ENCODE measurements around the gene WDR47. TPM values are rescaled to one million over a fixed set of nuclear protein-coding genes. Genes with fewer than 3 reads are reported as not detected.

WDR47 gene
- total RNA-seq, 1 donor from 2014 or later: 8.0 TPM

DNA sequence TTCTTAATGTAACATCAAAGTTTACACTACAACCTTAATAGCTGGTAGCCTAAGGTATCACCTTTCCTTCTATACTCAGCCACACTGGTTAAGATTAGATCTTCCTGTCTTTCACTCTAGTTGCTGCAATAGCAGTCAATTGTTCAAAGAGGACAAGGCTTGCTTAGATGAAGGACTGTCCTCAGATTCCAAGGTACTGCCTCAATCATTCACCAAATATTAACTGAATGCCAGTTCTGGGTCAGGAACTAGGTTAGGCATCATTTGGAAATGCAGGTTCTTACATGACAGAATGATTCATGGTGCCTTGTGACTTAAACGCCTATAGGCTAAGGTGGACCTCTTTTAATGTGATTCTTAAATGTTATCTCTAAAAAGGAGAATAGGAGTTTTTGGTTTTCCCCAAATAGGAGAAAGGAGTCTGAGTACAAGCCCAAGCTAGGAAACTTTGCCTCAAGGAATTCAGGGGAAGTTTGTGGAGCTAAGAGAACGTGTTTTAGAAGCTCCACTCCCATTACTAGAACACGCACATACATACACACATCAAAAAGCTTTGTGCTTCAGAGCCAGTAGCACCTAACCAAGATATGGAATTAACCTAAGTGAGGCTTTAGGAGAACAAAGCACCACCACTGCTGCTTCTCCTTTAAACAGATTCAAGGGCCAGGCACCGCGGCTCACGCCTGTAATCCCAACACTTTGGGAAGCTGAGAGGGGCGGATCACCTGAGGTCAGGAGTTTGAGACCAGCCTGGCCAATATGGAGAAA lies 8.5 kb upstream of the WDR47 start:
- H3K4me3 ChIP-seq (ENCODE audit: low read depth, low read length): no peak overlapping the region
- TF ChIP-seq, protein P1, sequence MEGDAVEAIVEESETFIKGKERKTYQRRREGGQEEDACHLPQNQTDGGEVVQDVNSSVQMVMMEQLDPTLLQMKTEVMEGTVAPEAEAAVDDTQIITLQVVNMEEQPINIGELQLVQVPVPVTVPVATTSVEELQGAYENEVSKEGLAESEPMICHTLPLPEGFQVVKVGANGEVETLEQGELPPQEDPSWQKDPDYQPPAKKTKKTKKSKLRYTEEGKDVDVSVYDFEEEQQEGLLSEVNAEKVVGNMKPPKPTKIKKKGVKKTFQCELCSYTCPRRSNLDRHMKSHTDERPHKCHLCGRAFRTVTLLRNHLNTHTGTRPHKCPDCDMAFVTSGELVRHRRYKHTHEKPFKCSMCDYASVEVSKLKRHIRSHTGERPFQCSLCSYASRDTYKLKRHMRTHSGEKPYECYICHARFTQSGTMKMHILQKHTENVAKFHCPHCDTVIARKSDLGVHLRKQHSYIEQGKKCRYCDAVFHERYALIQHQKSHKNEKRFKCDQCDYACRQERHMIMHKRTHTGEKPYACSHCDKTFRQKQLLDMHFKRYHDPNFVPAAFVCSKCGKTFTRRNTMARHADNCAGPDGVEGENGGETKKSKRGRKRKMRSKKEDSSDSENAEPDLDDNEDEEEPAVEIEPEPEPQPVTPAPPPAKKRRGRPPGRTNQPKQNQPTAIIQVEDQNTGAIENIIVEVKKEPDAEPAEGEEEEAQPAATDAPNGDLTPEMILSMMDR (conservative IDR thresholded peaks at IDR 0.05; ENCODE audit: low read depth, low read length): no peak
- peak; percentile 84 for DNase-seq (ENCODE audit: low read depth)

DNA sequence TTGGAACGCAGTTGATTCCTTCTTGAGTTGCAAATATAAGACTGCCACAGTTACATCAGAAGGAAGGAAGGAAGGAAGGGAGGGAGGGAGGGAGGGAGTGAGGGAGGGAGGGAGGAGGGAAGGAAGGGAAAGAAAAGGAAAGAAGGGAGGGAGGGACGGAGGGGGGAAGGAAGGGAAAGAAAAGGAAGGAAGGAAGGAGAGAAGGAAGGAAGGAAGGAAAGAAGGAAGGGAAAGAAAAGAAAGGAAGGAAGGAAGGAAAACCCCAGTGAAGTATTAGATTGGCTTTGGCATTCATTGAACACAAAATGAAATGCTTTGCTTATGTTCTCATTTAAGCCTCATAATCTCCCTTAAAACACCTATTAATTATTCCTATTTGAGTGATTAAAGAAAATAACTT lies 6.4 kb upstream of the WDR47 start:
- H3K4me3 ChIP-seq (ENCODE audit: low read depth, low read length): no peak overlapping the region
- TF ChIP-seq, protein P1 (conservative IDR thresholded peaks at IDR 0.05; ENCODE audit: low read depth, low read length): no peak

DNA sequence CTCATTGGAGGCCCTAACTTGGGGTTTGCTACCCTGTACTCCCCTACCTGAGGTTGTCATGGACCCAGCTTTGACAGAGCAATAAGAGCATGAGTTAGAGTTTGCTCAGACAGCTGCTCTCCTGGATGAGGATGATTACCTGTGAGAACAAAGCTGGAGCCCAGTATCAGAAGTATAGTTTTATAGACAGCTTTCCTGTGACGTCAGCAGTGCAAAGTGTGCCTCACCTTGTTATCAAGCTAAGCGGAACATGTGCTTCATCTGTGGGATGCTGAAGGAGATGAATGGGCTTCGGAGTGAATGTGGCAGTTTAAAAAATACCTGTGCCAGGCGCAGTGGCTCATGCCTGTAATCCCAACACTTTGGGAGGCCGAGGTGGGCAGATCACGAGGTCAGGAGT lies 5.4 kb upstream of the WDR47 start:
- TF ChIP-seq, protein P1 (conservative IDR thresholded peaks at IDR 0.05; ENCODE audit: low read depth, low read length): no peak
- DNase-seq (ENCODE audit: low read depth): no peak
- no peak overlapping the region for H3K4me3 ChIP-seq (ENCODE audit: low read depth, low read length)

More for the DNA sequence above, 6.4 kb upstream of the WDR47 start:
- no peak for DNase-seq (ENCODE audit: low read depth)

DNA sequence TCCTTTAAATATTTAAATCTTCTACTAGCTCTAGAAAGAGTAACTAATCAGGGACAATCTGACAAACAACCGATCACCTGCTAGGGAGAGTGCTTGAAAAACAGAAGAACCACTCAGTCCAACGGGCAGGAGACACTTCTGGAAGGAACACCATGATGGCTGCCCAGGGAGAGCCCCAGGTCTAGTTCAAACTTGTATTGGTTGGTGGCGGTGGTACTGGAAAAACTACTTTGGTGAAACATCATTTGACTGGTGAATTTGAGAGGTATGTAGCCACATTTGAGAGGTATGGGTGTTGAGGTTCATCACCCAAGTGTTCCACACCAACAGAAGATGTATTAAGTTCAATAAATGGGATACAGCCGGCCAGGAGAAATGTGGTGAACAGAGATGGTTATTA lies 4.8 kb upstream of the WDR47 start:
- TF ChIP-seq, protein P1 (conservative IDR thresholded peaks at IDR 0.05; ENCODE audit: low read depth, low read length): no peak
- DNase-seq (ENCODE audit: low read depth): no peak
- no peak overlapping the region for H3K4me3 ChIP-seq (ENCODE audit: low read depth, low read length)

DNA sequence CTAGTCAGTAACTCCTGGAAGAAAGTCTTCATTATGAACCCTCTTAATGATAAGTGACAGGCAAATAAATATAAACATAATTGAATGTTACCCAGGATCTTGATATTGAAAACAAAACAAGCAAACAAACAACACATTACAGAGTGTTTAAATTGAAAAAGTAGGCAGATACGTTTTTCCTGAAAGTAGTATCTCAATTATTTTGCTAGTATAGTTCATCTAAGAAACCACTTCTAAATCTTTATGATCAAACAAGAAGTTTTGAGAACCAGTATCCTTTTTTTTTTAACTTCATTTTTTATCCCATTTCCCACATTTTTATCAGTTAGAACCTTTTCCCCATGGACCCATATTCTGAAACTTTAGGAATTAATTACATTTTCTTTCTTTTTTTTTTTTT lies 3.7 kb upstream of the WDR47 start:
- TF ChIP-seq, protein P1 (conservative IDR thresholded peaks at IDR 0.05; ENCODE audit: low read depth, low read length): no peak
- DNase-seq (ENCODE audit: low read depth): no peak
- no peak overlapping the region for H3K4me3 ChIP-seq (ENCODE audit: low read depth, low read length)

DNA sequence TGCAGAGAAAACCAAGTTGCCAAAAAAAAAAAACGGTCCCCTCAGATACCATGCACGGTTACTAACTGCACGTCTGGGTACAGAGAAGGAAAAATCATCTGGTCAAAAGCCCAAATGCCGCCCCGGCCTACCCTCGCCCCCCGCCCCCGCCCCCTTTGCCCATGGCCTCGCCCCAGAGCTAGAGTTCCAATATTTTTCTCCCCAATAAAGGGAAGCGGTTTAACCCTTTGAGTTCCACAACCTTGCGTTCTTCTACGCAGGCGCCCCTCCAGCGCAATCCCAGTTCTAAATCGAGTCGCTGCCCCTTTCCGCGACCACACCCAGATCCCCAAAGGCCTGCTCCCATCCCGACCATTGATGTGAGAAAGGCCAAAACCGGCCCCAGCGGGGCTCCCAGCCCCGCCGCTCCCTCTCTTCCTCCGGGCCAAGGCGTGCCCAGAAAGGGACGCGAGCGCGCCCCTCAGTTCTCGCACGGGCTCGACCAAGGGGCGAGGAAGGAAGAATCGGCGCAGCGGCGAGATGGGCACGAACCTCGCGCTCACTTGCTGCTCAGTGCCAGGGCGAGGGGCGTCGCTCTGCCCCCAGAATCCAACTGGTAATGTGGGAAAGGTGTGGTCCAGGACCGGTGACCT lies 797 bp downstream of the WDR47 start:
- H3K4me3 ChIP-seq (ENCODE audit: low read depth, low read length): peak overlapping the region; percentile 99
- TF ChIP-seq, protein P1 (conservative IDR thresholded peaks at IDR 0.05; ENCODE audit: low read depth, low read length): no peak
- DNase-seq (ENCODE audit: low read depth): no peak

DNA sequence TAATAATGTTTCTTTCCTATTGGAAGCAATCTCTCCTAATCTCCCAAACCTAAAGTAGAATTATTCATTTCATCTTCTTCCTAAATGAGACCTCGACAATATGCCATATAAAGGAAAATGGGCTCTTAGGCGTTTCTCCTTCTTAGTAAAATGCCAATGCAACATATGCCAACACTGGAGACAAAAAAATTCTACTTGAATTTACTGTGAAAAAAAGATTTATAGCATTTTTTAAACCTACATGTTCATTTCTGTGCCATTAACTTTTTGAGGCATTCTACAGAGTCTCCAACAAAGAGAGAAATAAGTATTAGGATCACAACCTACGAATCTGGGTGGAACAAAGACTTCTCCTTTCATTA lies 1.3 kb downstream of the WDR47 start:
- peak overlapping the region; percentile 99 for H3K4me3 ChIP-seq (ENCODE audit: low read depth, low read length)
- no peak for DNase-seq (ENCODE audit: low read depth)
- TF ChIP-seq, protein P1 (conservative IDR thresholded peaks at IDR 0.05; ENCODE audit: low read depth, low read length): no peak

Data from epithelial cell of proximal tubule (primary cell).